SKM-1 treated with dmso at 0.1 percent for 144 hours (cell line): ENCODE data around the gene AFDN.

ENCODE experiments used
- DNase-seq: peaks from one replicate; lab custom pipeline; 2025; ENCODE audit not compliant: unreplicated experiment; lab: John Stamatoyannopoulos, UW

The AFDN gene

GRCh38 chr6:167870321-167870720 lies 43.6 kb downstream of the AFDN start:
- DNase-seq, result no peak

GRCh38 chr6:167872538-167873210 lies 46.0 kb downstream of the AFDN start:
- no peak for DNase-seq

- DNase-seq, result no peak
These were observed 51.5 kb downstream of the AFDN start for GRCh38 chr6:167877994-167878779.

GRCh38 chr6:167879612-167880011 lies 52.9 kb downstream of the AFDN start:
- DNase-seq, result no peak

GRCh38 chr6:167881327-167881726 lies 54.6 kb downstream of the AFDN start:
- DNase-seq, result no peak

- no peak for DNase-seq
These were observed 55.5 kb downstream of the AFDN start for GRCh38 chr6:167882244-167882643.

GRCh38 chr6:167888098-167888497 lies 61.4 kb downstream of the AFDN start:
- no peak for DNase-seq

GRCh38 chr6:167892835-167893815 lies 66.4 kb downstream of the AFDN start:
- no peak for DNase-seq

GRCh38 chr6:167894965-167895364 lies 68.3 kb downstream of the AFDN start:
- no peak for DNase-seq

- no peak for DNase-seq
These were observed 69.9 kb downstream of the AFDN start for GRCh38 chr6:167896648-167897047.

- peak; percentile 38 for DNase-seq
These were observed 72.1 kb downstream of the AFDN start for GRCh38 chr6:167898673-167899311.

GRCh38 chr6:167904791-167905190 lies 78.1 kb downstream of the AFDN start:
- no peak for DNase-seq

- DNase-seq, result no peak
These were observed 80.2 kb downstream of the AFDN start for GRCh38 chr6:167906899-167907298.

GRCh38 chr6:167907837-167908681 lies 81.3 kb downstream of the AFDN start:
- no peak for DNase-seq

- no peak for DNase-seq
These were observed 83.3 kb downstream of the AFDN start for GRCh38 chr6:167910007-167910406.

- DNase-seq, result no peak
These were observed 83.9 kb downstream of the AFDN start for GRCh38 chr6:167910652-167911051.

- DNase-seq, result no peak
These were observed 85.8 kb downstream of the AFDN start for GRCh38 chr6:167912494-167912893.

- DNase-seq, result no peak
These were observed 87.0 kb downstream of the AFDN start for GRCh38 chr6:167913699-167914098.

GRCh38 chr6:167915139-167915538 lies 88.4 kb downstream of the AFDN start:
- no peak for DNase-seq

GRCh38 chr6:167917551-167918154 lies 90.9 kb downstream of the AFDN start:
- no peak for DNase-seq
